ENCODE results near the gene SLC44A3.

DNA sequence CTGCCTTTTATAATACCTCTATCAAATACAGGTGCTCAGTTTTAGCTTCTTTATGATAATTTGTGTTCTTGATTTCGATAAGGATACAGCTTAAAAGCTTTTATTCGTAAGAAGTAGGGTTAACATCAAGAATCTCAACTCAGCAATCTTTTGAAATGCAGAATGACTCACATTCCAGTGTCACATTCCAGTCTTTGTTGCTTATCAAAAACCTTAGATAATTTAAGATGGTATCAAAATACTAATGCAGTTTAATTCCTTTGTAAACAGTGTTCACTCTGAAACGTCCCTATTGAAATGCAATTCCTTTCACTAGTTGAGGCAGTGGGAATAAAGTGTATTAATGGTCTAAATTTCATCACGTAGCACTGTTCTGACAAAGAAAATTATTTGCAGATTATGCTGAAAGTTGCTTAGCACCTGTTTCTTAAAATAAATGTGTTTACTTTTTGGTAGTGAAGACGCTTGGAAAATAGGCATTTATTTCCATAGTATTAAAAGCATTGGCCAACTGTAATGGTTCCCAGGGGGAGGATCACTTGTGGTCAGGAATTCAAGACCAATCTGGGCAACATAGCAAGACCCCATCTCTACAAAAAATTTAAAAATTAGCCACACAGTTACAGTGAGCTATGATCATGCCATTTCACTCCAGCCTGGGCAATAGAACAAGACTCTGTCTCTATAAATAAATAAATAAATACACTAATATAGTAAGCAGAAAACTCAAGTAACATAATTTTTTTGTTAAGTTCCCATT, 116.9 kb downstream of the SLC44A3 start:
- TF ChIP-seq CTCF (CRISPR knock-in tag; IDR thresholded peaks at IDR 0.05) (no peak), ZNF670 (CRISPR knock-in tag; IDR thresholded peaks at IDR 0.05; ENCODE audit: borderline replicate concordance) (no peak), POLR2A (IDR thresholded peaks at IDR 0.05; ENCODE audit: insufficient read depth in 1 of 2, low read depth in 2 of 2, low read length in 2 of 2) (no peak)
- TF ChIP-seq, protein P1, sequence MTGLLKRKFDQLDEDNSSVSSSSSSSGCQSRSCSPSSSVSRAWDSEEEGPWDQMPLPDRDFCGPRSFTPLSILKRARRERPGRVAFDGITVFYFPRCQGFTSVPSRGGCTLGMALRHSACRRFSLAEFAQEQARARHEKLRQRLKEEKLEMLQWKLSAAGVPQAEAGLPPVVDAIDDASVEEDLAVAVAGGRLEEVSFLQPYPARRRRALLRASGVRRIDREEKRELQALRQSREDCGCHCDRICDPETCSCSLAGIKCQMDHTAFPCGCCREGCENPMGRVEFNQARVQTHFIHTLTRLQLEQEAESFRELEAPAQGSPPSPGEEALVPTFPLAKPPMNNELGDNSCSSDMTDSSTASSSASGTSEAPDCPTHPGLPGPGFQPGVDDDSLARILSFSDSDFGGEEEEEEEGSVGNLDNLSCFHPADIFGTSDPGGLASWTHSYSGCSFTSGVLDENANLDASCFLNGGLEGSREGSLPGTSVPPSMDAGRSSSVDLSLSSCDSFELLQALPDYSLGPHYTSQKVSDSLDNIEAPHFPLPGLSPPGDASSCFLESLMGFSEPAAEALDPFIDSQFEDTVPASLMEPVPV (CRISPR knock-in tag; IDR thresholded peaks at IDR 0.05), result no peak

Data from HepG2 (cell line).